Activated CD4-positive, alpha-beta T cell treated with anti-CD3 and anti-CD28 coated beads, Interleukin-2, Interleukin-4, amounts not matched to agents 100 ng/mL and 50 ng/mL, durations not matched to agents 16 hours and 8 hours (primary cell): ENCODE data around the gene FUT6.
"Not testable (repeated sequence)": the region's sequence is repeated elsewhere in the genome, so short reads cannot be mapped to it uniquely, and the experiment has no call there.

Experiments used
- DNase-seq: peaks from one replicate; pipeline ENCODE4 v3.0.0-alpha.2; 2020; ENCODE audit warnings: low spot score

Gene FUT6

GRCh38 chr19:5785423-5785822 is 54.1 kb downstream of the FUT6 start:
- DNase-seq, result no peak

GRCh38 chr19:5784581-5785147 is 54.8 kb downstream of the FUT6 start, which contains the start of gene PRR22:
Gene PRR22, minus strand, starts transcription at chr19:5784746. Its CDS starts 86 bp downstream, at chr19:5784660.
- DNase-seq, result no peak

GRCh38 chr19:5782945-5783919 is 56.3 kb downstream of the FUT6 start:
- DNase-seq, result no peak

- no peak for DNase-seq
These were observed 57.2 kb downstream of the FUT6 start for GRCh38 chr19:5782322-5782721.

- not testable (repeated sequence) for DNase-seq
These were observed 58.6 kb downstream of the FUT6 start for GRCh38 chr19:5780916-5781315.
